ENCODE data around the gene SGCE. TPM values are rescaled to one million over a fixed set of nuclear protein-coding genes. Genes with fewer than 3 reads are reported as not detected.
A peak's percentile ranks its signal among the peaks of the same experiment; 100 is the strongest.

SGCE gene
- total and polyA plus RNA-seq, 12 donors: 32.2 to 230 (median 142) TPM

- DNase-seq: peak in 2 of 7 donors; percentile 38 to 39
- 47 to 65% (median 57%) methylated on average over 2 of the region's 2 CpGs for WGBS, 4 donors
- intact Hi-C loops (cut with DNase I): no loop called here
Measured at GRCh38 chr7:94642838-94643653, 12.9 kb downstream of the SGCE start.

GRCh38 chr7:94639384-94639783 lies 16.5 kb downstream of the SGCE start:
- Histone ChIP-seq H3K4me3 (no peak overlapping the region), H3K9me3 (replicated peaks in 1 of 3) (no peaks in the 10 kb centered on the region), H3K4me1 (replicated peaks in 1 of 2) (peaks cover 13 to 44% of the 10 kb centered on the region in 2 donors), H3K27ac (no peak overlapping the region), H3K27me3 (no peaks in the 10 kb centered on the region), H3K36me3 (replicated peaks in 1 of 2) (no peaks in the 10 kb centered on the region)
- intact Hi-C loops (cut with DNase I): no loop called here
- DNase-seq: no peak
- 91 to 100% (median 97%) methylated on average over 1 of the region's 1 CpG for WGBS, 4 donors
- TF ChIP-seq POLR2A (IDR thresholded peaks at IDR 0.05): no peak
- TF ChIP-seq, protein P1, sequence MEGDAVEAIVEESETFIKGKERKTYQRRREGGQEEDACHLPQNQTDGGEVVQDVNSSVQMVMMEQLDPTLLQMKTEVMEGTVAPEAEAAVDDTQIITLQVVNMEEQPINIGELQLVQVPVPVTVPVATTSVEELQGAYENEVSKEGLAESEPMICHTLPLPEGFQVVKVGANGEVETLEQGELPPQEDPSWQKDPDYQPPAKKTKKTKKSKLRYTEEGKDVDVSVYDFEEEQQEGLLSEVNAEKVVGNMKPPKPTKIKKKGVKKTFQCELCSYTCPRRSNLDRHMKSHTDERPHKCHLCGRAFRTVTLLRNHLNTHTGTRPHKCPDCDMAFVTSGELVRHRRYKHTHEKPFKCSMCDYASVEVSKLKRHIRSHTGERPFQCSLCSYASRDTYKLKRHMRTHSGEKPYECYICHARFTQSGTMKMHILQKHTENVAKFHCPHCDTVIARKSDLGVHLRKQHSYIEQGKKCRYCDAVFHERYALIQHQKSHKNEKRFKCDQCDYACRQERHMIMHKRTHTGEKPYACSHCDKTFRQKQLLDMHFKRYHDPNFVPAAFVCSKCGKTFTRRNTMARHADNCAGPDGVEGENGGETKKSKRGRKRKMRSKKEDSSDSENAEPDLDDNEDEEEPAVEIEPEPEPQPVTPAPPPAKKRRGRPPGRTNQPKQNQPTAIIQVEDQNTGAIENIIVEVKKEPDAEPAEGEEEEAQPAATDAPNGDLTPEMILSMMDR (IDR thresholded peaks at IDR 0.05): no peak

More at GRCh38 chr7:94642838-94643653, 12.9 kb downstream of the SGCE start:
- Histone ChIP-seq H3K4me3 (no peak overlapping the region), H3K36me3 (replicated peaks in 1 of 2) (no peaks in the 10 kb centered on the region), H3K9me3 (replicated peaks in 1 of 3) (no peaks in the 10 kb centered on the region), H3K27ac (peak overlapping the region in 3 of 5 donors; percentile 23 to 38 (median 24)), H3K4me1 (replicated peaks in 1 of 2) (peaks cover 3 to 19% of the 10 kb centered on the region in 2 donors), H3K27me3 (no peaks in the 10 kb centered on the region)
- TF ChIP-seq POLR2A (IDR thresholded peaks at IDR 0.05): no peak
- TF ChIP-seq, protein P1 (IDR thresholded peaks at IDR 0.05): no peak

DNA sequence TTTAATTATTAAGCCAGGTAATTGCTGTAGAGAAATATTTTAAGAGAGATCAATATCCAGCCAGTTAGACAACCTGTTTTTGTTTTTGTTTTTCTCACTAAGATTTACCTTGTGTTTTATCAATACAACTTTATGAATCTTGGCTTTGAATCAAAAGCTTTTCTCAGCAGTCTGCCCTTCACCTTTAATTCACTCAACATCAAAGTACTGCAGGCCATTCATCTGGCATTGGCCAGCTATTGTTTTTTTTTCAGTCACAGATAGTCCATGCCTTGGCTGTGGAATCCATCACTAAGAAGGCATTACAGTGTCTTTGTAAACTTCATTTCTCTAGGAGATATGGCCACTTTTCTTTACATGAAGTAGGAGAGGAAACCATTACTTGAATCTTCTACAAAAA lies 20.2 kb downstream of the SGCE start:
- TF ChIP-seq, protein P1 (IDR thresholded peaks at IDR 0.05): no peak
- no peak for TF ChIP-seq POLR2A (IDR thresholded peaks at IDR 0.05)
- DNase-seq: no peak
- no peak overlapping the region for H3K27ac ChIP-seq
- H3K9me3 ChIP-seq (replicated peaks in 1 of 3): no peaks in the 10 kb centered on the region
- intact Hi-C loops (cut with DNase I): no loop called here
- H3K27me3 ChIP-seq: no peaks in the 10 kb centered on the region
- no peaks in the 10 kb centered on the region for H3K36me3 ChIP-seq (replicated peaks in 1 of 2)
- H3K4me3 ChIP-seq: no peak overlapping the region
- H3K4me1 ChIP-seq (replicated peaks in 1 of 2): peaks cover 9 to 30% of the 10 kb centered on the region in 2 donors

DNA sequence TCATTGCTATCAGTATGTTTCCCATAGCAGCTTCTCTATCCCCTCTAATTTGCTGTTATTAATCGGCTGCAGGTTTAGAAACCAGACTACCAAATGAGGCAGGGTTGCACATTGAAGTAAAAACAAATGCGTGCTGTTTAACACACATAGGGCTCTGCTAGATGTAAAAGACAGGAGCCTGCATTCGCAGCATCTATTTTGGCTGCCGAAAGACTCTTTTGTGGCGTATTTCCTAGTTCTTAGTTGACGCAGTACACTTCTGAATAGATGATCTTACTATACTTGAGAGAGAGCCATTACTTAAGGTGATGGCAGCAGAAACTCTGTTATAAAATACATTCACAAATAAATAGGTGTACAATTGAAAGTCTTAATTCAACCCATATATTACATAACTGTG lies 21.4 kb downstream of the SGCE start:
- intact Hi-C loops (cut with DNase I): no loop called here
- peaks cover 9 to 34% of the 10 kb centered on the region in 2 donors for H3K4me1 ChIP-seq (replicated peaks in 1 of 2)
- H3K4me3 ChIP-seq: no peak overlapping the region
- no peak for DNase-seq
- H3K36me3 ChIP-seq (replicated peaks in 1 of 2): no peaks in the 10 kb centered on the region
- no peaks in the 10 kb centered on the region for H3K9me3 ChIP-seq (replicated peaks in 1 of 3)
- H3K27ac ChIP-seq: no peak overlapping the region
- no peaks in the 10 kb centered on the region for H3K27me3 ChIP-seq
- WGBS, 4 donors: 66 to 77% (median 70%) methylated on average over 6 of the region's 6 CpGs
- TF ChIP-seq POLR2A (IDR thresholded peaks at IDR 0.05): no peak
- TF ChIP-seq, protein P1 (IDR thresholded peaks at IDR 0.05): no peak
